ENCODE results near the gene KCNE4. TPM values are rescaled to one million over a fixed set of nuclear protein-coding genes. Genes with fewer than 3 reads are reported as not detected.

The KCNE4 gene
- total RNA-seq, 1 donor from 2014 or later = not detected

- Mint-ChIP-seq H3K4me1 (no peaks in the 10 kb centered on the region), H3K27ac (no peak overlapping the region), H3K27me3 (no peaks in the 10 kb centered on the region), H3K9me3 (no peaks in the 10 kb centered on the region), H3K36me3 (ENCODE audit: low read depth) (no peaks in the 10 kb centered on the region), H3K4me3 (no peak overlapping the region)
- DNase-seq = no peak
- intact Hi-C loops (cut with micrococcal nuclease) = no loop called here
Observed at GRCh38 chr2:223044916-223045700, 6.9 kb upstream of the KCNE4 start.

GRCh38 chr2:223046470-223047040 lies 5.4 kb upstream of the KCNE4 start:
- H3K27me3 Mint-ChIP-seq = no peaks in the 10 kb centered on the region
- DNase-seq = no peak
- H3K36me3 Mint-ChIP-seq (ENCODE audit: low read depth) = no peaks in the 10 kb centered on the region
- H3K4me3 Mint-ChIP-seq = no peak overlapping the region
- H3K4me1 Mint-ChIP-seq = no peaks in the 10 kb centered on the region
- H3K27ac Mint-ChIP-seq = no peak overlapping the region
- H3K9me3 Mint-ChIP-seq = no peaks in the 10 kb centered on the region
- intact Hi-C loops (cut with micrococcal nuclease) = no loop called here

- H3K27me3 Mint-ChIP-seq = no peaks in the 10 kb centered on the region
- intact Hi-C loops (cut with micrococcal nuclease) = no loop called here
Observed at GRCh38 chr2:223047260-223047761, 4.7 kb upstream of the KCNE4 start.

GRCh38 chr2:223048519-223048918 lies 3.5 kb upstream of the KCNE4 start:
- intact Hi-C loops (cut with micrococcal nuclease) = no loop called here
- no peak for DNase-seq
- no peaks in the 10 kb centered on the region for H3K9me3 Mint-ChIP-seq
- no peaks in the 10 kb centered on the region for H3K36me3 Mint-ChIP-seq (ENCODE audit: low read depth)
- H3K4me3 Mint-ChIP-seq = no peak overlapping the region
- no peaks in the 10 kb centered on the region for H3K4me1 Mint-ChIP-seq
- no peak overlapping the region for H3K27ac Mint-ChIP-seq
- H3K27me3 Mint-ChIP-seq = no peaks in the 10 kb centered on the region

More at GRCh38 chr2:223047260-223047761, 4.7 kb upstream of the KCNE4 start:
- Mint-ChIP-seq H3K36me3 (ENCODE audit: low read depth) (no peaks in the 10 kb centered on the region), H3K27ac (no peak overlapping the region), H3K4me1 (no peaks in the 10 kb centered on the region), H3K9me3 (no peaks in the 10 kb centered on the region), H3K4me3 (no peak overlapping the region)
- no peak for DNase-seq

DNA sequence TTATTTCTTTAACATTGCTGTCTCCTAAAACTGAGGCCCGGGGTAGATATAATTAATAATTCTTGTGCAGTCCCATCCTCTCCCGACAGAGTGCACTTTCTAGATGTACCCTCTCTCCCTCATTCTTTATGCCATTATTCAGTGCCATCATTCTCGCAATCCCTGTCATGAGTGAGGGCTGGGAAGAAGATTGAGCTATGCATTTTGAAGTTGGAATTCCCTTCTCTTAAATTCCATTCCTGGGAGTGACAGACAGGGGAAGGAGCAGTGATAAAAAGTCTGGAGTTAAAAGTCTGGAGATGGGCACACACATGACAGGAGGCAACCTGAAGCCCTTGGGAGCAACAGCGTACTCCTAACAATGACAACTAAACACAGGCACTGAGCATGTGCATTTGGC lies 2.6 kb upstream of the KCNE4 start:
- no peak for DNase-seq
- H3K36me3 Mint-ChIP-seq (ENCODE audit: low read depth) = no peaks in the 10 kb centered on the region
- no peaks in the 10 kb centered on the region for H3K4me1 Mint-ChIP-seq
- intact Hi-C loops (cut with micrococcal nuclease) = no loop called here
- no peak overlapping the region for H3K4me3 Mint-ChIP-seq
- no peak overlapping the region for H3K27ac Mint-ChIP-seq
- H3K9me3 Mint-ChIP-seq = no peaks in the 10 kb centered on the region
- H3K27me3 Mint-ChIP-seq = no peaks in the 10 kb centered on the region

- no peaks in the 10 kb centered on the region for H3K4me1 Mint-ChIP-seq
- H3K27ac Mint-ChIP-seq = no peak overlapping the region
- no peaks in the 10 kb centered on the region for H3K9me3 Mint-ChIP-seq
- intact Hi-C loops (cut with micrococcal nuclease) = no loop called here
- H3K27me3 Mint-ChIP-seq = no peaks in the 10 kb centered on the region
- H3K4me3 Mint-ChIP-seq = no peak overlapping the region
- no peaks in the 10 kb centered on the region for H3K36me3 Mint-ChIP-seq (ENCODE audit: low read depth)
- DNase-seq = no peak
Observed at GRCh38 chr2:223050188-223050587, 1.8 kb upstream of the KCNE4 start.

DNA sequence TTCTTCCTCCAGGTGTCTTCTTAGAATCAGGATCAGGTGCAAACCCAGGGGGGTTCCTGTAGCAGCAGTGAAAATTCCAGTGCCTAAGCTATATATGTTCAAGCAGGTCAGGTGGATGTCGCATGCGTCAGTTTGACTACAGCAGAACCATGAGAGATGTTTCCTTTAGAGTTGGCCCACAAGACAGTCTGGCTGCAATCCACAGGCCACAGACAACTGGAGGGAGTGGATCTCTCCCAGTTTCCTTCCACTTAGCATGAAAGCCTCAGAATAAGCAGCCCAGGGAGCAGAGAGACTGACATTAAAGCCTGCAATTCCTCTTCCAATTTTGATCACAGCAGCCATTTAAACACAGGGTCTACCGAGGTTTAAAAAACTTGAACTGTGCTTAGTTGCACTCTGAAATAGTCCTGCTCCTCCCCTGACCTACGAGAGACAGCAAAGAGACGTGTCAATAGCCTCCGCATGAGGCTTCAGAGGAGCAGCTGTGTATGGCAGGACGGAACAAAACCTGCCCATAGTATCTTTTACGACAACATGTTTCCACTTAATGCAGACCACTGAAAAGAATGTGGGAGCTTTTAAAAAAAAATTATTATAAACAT lies 988 bp upstream of the KCNE4 start:
- Mint-ChIP-seq H3K4me1 (no peaks in the 10 kb centered on the region), H3K36me3 (ENCODE audit: low read depth) (no peaks in the 10 kb centered on the region), H3K27ac (no peak overlapping the region), H3K27me3 (no peaks in the 10 kb centered on the region), H3K9me3 (no peaks in the 10 kb centered on the region), H3K4me3 (no peak overlapping the region)
- DNase-seq = no peak
- intact Hi-C loops (cut with micrococcal nuclease) = no loop called here

DNA sequence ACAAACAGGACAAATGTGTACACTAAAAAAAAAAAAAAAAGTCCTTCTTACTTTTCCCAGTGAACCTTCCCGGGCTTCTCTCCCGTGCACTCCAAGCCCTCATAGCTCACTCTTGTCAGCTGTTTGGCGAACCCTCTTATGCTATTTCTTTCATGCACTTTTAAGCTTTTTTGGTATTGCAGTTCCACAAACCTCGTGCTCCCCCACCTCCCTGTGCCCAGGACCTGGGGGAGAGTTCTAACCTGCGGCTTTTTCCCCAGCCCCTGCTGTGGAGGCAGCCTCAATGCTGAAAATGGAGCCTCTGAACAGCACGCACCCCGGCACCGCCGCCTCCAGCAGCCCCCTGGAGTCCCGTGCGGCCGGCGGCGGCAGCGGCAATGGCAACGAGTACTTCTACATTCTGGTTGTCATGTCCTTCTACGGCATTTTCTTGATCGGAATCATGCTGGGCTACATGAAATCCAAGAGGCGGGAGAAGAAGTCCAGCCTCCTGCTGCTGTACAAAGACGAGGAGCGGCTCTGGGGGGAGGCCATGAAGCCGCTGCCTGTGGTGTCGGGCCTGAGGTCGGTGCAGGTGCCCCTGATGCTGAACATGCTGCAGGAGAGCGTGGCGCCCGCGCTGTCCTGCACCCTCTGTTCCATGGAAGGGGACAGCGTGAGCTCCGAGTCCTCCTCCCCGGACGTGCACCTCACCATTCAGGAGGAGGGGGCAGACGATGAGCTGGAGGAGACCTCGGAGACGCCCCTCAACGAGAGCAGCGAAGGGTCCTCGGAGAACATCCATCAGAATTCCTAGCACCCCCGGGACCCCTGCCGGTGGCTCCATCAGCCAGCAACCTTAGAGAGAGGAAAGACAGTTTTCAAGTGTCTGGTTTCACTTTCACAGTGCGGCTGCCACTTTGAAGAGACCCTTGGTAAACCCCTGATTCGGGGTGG lies 826 bp downstream of the KCNE4 start:
- Mint-ChIP-seq H3K27ac (no peak overlapping the region), H3K9me3 (no peaks in the 10 kb centered on the region), H3K27me3 (no peaks in the 10 kb centered on the region), H3K4me1 (no peaks in the 10 kb centered on the region), H3K36me3 (ENCODE audit: low read depth) (no peaks in the 10 kb centered on the region), H3K4me3 (no peak overlapping the region)
- no peak for DNase-seq
- intact Hi-C loops (cut with micrococcal nuclease) = no loop called here

DNA sequence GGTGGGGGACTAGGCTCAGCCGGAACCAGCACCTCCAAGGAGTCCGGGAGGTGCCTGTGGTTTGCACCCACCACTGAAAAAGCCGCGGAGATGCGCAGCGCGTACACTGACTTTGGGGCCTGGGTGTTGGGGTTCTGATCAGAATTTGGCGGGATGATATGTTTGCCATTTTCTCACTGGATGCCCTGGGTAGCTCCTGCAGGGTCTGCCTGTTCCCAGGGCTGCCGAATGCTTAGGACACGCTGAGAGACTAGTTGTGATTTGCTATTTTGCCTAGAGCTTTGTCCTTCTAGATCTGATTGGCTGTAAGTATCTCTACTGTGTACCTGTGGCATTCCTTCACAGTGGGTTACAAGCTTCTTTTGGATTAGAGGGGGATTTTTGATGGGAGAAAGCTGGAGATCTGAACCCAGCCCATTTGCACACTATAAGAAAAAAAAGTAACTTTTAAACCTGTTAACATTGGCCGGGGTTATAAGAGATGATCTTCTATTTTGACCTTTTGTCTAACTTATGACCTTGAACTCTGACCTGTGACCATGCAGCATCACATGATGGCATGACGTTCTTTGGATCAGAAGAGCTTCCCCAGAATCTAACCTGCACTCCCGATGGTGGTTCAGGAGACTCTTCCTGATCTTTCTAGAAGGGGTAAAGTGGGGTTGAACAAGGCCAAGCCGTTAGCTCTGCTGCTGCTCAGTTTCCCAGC lies 1.6 kb downstream of the KCNE4 start:
- no peak overlapping the region for H3K4me3 Mint-ChIP-seq
- H3K9me3 Mint-ChIP-seq = no peaks in the 10 kb centered on the region
- no peaks in the 10 kb centered on the region for H3K4me1 Mint-ChIP-seq
- no peak overlapping the region for H3K27ac Mint-ChIP-seq
- H3K36me3 Mint-ChIP-seq (ENCODE audit: low read depth) = no peaks in the 10 kb centered on the region
- intact Hi-C loops (cut with micrococcal nuclease) = no loop called here
- no peaks in the 10 kb centered on the region for H3K27me3 Mint-ChIP-seq
- no peak for DNase-seq

DNA sequence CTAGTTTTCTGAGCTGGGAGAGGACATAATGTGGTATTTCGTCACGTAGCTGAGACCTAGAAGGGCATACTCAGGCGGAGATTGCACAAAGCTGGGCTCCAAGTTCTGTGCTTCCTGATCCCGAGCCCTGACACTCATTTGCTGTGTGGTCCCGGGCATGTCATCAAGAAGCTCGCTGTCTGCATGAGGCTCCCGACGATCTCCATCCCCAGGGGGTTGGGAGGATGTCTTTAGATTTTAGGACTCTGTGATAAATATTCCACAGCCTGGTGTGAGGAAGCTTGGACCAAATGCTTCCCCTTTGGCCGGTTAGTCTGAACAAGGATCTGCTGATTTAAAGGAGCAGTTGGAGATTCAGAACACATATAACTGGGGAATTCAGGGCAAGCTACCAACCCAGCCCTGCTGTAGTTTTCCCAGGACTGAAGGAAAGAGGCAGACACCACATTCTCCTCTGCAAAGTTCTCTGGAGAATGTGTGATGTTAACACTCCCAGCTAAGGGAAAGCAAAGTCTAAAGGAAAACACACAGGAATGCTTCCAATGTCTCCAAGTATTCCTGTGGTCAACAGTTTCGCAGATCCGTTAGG lies 2.3 kb downstream of the KCNE4 start:
- Mint-ChIP-seq H3K4me3 (no peak overlapping the region), H3K36me3 (ENCODE audit: low read depth) (no peaks in the 10 kb centered on the region), H3K27me3 (no peaks in the 10 kb centered on the region), H3K4me1 (no peaks in the 10 kb centered on the region), H3K27ac (no peak overlapping the region), H3K9me3 (no peaks in the 10 kb centered on the region)
- intact Hi-C loops (cut with micrococcal nuclease) = no loop called here
- DNase-seq = no peak

- Mint-ChIP-seq H3K4me1 (no peaks in the 10 kb centered on the region), H3K36me3 (ENCODE audit: low read depth) (no peaks in the 10 kb centered on the region), H3K9me3 (no peaks in the 10 kb centered on the region), H3K27ac (no peak overlapping the region), H3K4me3 (no peak overlapping the region), H3K27me3 (no peaks in the 10 kb centered on the region)
- intact Hi-C loops (cut with micrococcal nuclease) = no loop called here
- no peak for DNase-seq
Observed at GRCh38 chr2:223055140-223055539, 3.1 kb downstream of the KCNE4 start.

GRCh38 chr2:223055836-223056235 lies 3.8 kb downstream of the KCNE4 start:
- no peaks in the 10 kb centered on the region for H3K9me3 Mint-ChIP-seq
- no peaks in the 10 kb centered on the region for H3K4me1 Mint-ChIP-seq
- no peaks in the 10 kb centered on the region for H3K36me3 Mint-ChIP-seq (ENCODE audit: low read depth)
- H3K4me3 Mint-ChIP-seq = no peak overlapping the region
- H3K27ac Mint-ChIP-seq = no peak overlapping the region
- no peak for DNase-seq
- intact Hi-C loops (cut with micrococcal nuclease) = no loop called here
- no peaks in the 10 kb centered on the region for H3K27me3 Mint-ChIP-seq
